OCI-LY3 (cell line): Measurements from ENCODE around the gene WDR86.

Experiments used
- CTCF ChIP-seq: fragments of 200-600, 300-600 bp; sonication (generic); IDR thresholded peaks from 2 replicates; pipeline ENCODE4 v1.5.1; 2014; ENCODE audit warnings: antibody characterized with exemption, low read length, low read depth
- EZH2phosphoT487 ChIP-seq: fragments of 200-600 bp; shearing (Covaris generic); IDR thresholded peaks from 2 replicates; pipeline ENCODE4 v1.6.1; 2018; ENCODE audit warnings: antibody characterized with exemption, mixed run types, low read depth

- TF ChIP-seq CTCF: no peak
- TF ChIP-seq EZH2phosphoT487: no peak
Observed at GRCh38 chr7:151351967-151352366, 57.9 kb downstream of the WDR86 start.
